Type B pancreatic cell (in vitro differentiated cells): ENCODE results near the gene ITGA8. TPM values are rescaled to one million over a fixed set of nuclear protein-coding genes. Genes with fewer than 3 reads are reported as not detected.

Source experiments
- DNase-seq: peaks from one replicate; pipeline ENCODE4 v3.0.0; 2021; ENCODE audit warnings: mixed read lengths; ENCODE audit not compliant: unreplicated experiment; ENCODE audit errors: extremely low spot score
- H3K27ac Mint-ChIP-seq: 2 replicates; pipeline ENCODE4 v1.8.0; 2021; ENCODE audit warnings: mild to moderate bottlenecking, mixed read lengths
- H3K27me3 Mint-ChIP-seq: 2 replicates; pipeline ENCODE4 v1.8.0; 2021; ENCODE audit warnings: mixed read lengths
- H3K36me3 Mint-ChIP-seq: 2 replicates; pipeline ENCODE4 v1.8.0; 2021; ENCODE audit warnings: mixed read lengths
- H3K4me1 Mint-ChIP-seq: one replicate; pipeline ENCODE4 v1.8.0; 2021; ENCODE audit warnings: mixed read lengths; ENCODE audit not compliant: unreplicated experiment
- H3K4me3 Mint-ChIP-seq: 2 replicates; pipeline ENCODE4 v1.8.0; 2021; ENCODE audit warnings: mild to moderate bottlenecking, mixed read lengths
- H3K9me3 Mint-ChIP-seq: 2 replicates; pipeline ENCODE4 v1.8.0; 2021; ENCODE audit warnings: mixed read lengths
- total RNA-seq: library from RNA; stranded (reverse); gene quantifications from 2 replicates; pipeline ENCODE4 v1.2.1, GENCODE V29; 2021; ENCODE audit warnings: low replicate concordance
- TF ChIP-seq, protein P1 (sequence below): fragments of 200-600 bp; sonication (generic); conservative IDR thresholded peaks from 2 replicates; pipeline ENCODE4 v1.5.0; 2021; ENCODE audit warnings: antibody characterized with exemption, mild to moderate bottlenecking

The ITGA8 gene
- total RNA-seq, 1 donor from 2014 or later, result 10.1 TPM

DNA sequence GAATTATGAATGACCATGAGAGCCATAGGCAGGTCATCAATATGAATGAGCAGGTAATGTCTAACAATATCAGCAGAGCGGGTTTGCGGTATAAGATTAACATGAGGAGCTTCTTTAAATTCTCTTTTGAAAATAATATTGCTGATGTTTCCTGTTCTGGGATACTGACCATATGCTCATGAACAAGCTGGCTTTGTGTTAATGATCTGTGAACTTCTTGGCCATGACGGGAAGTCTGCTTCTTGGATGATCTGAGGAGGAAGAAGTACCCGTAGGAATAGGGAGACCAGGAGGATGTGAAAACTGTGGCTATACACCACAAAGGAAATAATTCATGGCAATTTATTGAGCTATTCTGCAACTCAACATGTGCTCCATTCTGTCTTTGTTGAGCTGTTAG lies 38.6 kb downstream of the ITGA8 start:
- H3K36me3 Mint-ChIP-seq, result peaks cover 1% of the 10 kb centered on the region
- TF ChIP-seq, protein P1, sequence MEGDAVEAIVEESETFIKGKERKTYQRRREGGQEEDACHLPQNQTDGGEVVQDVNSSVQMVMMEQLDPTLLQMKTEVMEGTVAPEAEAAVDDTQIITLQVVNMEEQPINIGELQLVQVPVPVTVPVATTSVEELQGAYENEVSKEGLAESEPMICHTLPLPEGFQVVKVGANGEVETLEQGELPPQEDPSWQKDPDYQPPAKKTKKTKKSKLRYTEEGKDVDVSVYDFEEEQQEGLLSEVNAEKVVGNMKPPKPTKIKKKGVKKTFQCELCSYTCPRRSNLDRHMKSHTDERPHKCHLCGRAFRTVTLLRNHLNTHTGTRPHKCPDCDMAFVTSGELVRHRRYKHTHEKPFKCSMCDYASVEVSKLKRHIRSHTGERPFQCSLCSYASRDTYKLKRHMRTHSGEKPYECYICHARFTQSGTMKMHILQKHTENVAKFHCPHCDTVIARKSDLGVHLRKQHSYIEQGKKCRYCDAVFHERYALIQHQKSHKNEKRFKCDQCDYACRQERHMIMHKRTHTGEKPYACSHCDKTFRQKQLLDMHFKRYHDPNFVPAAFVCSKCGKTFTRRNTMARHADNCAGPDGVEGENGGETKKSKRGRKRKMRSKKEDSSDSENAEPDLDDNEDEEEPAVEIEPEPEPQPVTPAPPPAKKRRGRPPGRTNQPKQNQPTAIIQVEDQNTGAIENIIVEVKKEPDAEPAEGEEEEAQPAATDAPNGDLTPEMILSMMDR, result no peak

DNA sequence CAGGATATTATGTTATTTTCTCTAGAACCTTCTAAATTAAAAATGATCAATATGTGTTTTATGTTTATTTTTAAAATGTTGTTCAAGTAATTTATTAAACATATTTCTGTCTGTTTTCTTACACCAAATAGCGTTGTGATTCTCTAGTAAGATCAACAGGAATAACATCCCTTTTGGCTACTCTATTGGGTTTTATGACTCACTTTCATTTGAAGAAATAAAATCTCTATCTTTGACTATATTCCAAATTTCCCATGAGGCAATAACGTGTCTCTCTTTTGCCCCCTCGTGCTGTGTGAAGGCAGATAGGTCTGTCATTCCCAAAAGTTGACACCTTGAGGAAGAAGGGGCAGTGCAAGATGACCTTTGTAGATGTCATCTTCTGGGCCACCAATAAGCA lies 40.9 kb downstream of the ITGA8 start:
- no peak overlapping the region for H3K27ac Mint-ChIP-seq
- TF ChIP-seq, protein P1, result no peak
- peaks cover 3% of the 10 kb centered on the region for H3K36me3 Mint-ChIP-seq
- H3K27me3 Mint-ChIP-seq, result no peaks in the 10 kb centered on the region
- no peak for DNase-seq
- no peaks in the 10 kb centered on the region for H3K9me3 Mint-ChIP-seq
- H3K4me1 Mint-ChIP-seq, result no peaks in the 10 kb centered on the region
- H3K4me3 Mint-ChIP-seq, result no peak overlapping the region

More for the DNA sequence above, 38.6 kb downstream of the ITGA8 start:
- Mint-ChIP-seq H3K4me1 (no peaks in the 10 kb centered on the region), H3K27me3 (no peaks in the 10 kb centered on the region), H3K27ac (no peak overlapping the region), H3K4me3 (no peak overlapping the region), H3K9me3 (no peaks in the 10 kb centered on the region)
- no peak for DNase-seq

DNA sequence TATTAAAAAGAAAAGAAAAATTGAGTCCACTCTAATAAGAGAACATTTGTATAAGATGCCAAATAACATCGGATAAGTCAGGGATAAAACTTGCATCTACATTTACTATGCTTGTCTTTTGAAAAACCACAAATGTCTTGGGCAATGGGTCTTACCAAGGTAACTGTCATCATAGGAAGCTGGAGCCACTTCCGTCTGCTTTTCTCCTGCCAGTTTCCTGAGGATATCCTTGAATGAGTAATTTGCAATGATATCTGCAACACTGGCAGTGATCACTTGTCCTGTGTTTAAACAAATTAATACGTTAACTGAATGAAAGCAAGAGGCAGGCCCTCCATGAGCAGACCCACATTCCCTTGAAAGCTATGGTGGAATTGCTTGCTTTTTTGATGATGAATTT lies 47.3 kb downstream of the ITGA8 start:
- Mint-ChIP-seq H3K36me3 (peaks cover 7% of the 10 kb centered on the region), H3K4me3 (no peak overlapping the region), H3K4me1 (no peaks in the 10 kb centered on the region), H3K9me3 (no peaks in the 10 kb centered on the region), H3K27me3 (no peaks in the 10 kb centered on the region), H3K27ac (no peak overlapping the region)
- DNase-seq, result no peak
- TF ChIP-seq, protein P1, result no peak

DNA sequence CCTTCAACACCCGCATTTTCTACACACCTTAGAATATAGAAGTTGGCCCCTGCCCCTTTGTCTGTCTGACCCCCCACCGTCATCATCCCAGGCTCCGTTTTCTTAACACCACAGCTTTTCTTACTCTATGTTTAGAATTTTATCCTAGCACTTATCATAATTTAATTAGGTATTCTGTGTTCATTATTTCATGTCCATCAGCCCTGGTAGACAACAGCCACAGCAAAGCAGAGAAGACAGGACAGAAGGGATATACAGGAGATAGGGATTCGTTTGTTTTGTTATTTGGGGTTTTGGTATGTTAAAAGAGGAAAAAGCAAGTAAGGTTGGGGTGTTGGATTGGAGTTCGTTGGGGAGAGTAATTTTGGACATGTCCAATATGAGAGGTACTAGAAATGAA lies 48.8 kb downstream of the ITGA8 start:
- no peak overlapping the region for H3K4me3 Mint-ChIP-seq
- H3K9me3 Mint-ChIP-seq, result no peaks in the 10 kb centered on the region
- no peak overlapping the region for H3K27ac Mint-ChIP-seq
- no peak for DNase-seq
- no peaks in the 10 kb centered on the region for H3K4me1 Mint-ChIP-seq
- H3K27me3 Mint-ChIP-seq, result no peaks in the 10 kb centered on the region
- peaks cover 4% of the 10 kb centered on the region for H3K36me3 Mint-ChIP-seq
- TF ChIP-seq, protein P1, result no peak

DNA sequence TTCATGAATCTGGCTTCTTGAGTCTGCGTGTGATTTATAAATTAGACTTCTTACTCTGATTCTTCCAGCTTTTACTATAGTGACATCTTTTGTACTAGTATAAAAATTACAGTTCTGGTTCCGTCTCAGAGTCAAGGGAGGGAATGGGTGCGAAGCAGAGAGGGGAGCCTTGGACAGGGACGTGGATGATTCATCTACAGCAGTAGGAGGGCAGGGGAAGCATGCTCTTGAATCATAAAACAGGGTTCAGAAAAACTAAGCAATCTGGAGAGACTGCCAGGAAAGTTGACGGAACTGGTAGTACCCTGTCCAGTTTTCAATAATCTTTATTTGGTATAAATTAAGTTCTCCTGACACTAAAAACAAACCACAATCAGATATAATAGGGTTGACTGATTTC lies 58.1 kb downstream of the ITGA8 start:
- Mint-ChIP-seq H3K36me3 (no peaks in the 10 kb centered on the region), H3K27me3 (no peaks in the 10 kb centered on the region), H3K9me3 (no peaks in the 10 kb centered on the region), H3K27ac (no peak overlapping the region), H3K4me3 (no peak overlapping the region), H3K4me1 (no peaks in the 10 kb centered on the region)
- no peak for DNase-seq
- TF ChIP-seq, protein P1, result no peak

DNA sequence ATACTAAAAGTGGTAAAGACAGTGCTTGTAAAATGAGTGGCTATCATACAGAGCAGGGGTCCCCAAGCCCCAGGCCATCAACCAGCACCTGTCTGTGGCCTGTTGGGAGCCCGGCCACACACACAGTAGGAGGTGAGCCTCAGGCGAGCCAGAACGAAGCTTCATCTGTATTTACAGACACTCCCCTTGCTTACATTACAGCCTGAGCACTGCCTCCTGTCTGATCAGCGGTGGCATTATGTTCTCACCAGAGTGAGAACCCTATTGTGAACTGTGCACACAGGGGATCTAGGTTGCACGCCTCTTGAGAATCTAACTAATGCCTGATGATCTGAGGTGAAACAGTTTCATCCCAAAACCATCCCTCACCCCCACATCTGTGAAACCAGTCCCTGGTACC lies 58.7 kb downstream of the ITGA8 start:
- Mint-ChIP-seq H3K4me1 (no peaks in the 10 kb centered on the region), H3K36me3 (no peaks in the 10 kb centered on the region), H3K4me3 (no peak overlapping the region), H3K27me3 (no peaks in the 10 kb centered on the region), H3K27ac (no peak overlapping the region), H3K9me3 (no peaks in the 10 kb centered on the region)
- TF ChIP-seq, protein P1, result no peak
- no peak for DNase-seq
